NCI-H2107 treated with DMSO at 0.1 percent for 48 hours (cell line): Measurements from ENCODE around the gene LNX2.

Experiments used
- DNase-seq: peaks from one replicate; lab custom pipeline; 2025; ENCODE audit not compliant: unreplicated experiment; lab: John Stamatoyannopoulos, UW

LNX2 gene

DNA sequence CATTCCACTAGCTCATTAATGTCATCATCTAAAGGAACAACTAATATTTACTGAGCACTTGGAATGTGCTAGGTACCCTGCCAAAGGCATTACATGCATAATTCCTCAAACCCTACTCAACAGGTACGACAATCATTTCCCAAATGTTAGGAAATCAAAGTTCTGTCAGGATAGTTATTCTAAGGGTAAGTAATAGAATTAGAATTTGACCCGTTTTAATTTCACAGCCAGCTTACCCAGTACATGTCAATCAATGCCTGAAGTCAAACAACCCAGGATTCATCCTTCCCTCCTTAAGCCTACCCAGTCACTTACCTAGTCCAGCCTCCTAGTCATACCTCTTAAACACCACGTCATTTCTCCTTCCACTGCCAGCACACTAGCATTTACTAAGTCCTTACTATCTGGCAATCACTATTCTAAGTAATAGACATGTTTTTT lies 2.4 kb downstream of the LNX2 start:
- DNase-seq: no peak

DNA sequence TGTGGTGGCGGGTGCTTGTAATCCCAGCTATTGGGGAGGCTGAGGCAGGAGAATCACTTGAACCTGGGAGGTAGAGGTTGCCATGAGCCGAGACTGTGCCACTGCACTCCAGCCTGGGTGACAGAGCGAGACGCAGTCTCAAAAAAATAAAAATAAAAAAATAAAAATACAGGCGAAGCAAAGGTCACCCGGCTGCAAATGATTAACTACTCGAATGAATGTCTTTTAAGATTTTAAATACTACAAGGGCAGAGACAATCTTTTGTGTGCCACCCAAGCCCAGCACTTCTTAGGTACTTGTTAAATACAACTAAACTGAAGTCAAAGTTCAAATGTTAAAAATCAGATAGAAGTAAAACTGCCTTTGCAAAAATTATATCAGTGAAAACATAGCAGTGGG lies 6.7 kb downstream of the LNX2 start:
- DNase-seq: no peak

DNA sequence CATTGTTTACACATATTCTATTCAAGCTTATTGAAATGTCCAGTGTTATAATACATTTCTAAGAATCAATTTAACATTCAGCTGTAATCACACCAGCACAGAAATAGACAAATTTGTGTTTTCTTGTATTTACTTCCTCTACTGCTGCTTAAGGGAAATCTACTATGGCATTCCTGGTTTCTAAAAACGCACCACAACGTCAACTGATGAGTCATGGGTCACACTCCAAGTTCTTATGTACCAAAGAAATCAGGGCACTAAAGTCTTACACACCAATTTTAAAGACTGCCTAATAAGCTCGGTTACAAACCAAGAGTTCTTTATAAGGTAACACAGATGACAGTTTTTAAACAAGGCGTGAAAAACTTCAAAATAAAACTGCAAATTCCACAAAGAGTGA lies 13.2 kb downstream of the LNX2 start:
- no peak for DNase-seq

DNA sequence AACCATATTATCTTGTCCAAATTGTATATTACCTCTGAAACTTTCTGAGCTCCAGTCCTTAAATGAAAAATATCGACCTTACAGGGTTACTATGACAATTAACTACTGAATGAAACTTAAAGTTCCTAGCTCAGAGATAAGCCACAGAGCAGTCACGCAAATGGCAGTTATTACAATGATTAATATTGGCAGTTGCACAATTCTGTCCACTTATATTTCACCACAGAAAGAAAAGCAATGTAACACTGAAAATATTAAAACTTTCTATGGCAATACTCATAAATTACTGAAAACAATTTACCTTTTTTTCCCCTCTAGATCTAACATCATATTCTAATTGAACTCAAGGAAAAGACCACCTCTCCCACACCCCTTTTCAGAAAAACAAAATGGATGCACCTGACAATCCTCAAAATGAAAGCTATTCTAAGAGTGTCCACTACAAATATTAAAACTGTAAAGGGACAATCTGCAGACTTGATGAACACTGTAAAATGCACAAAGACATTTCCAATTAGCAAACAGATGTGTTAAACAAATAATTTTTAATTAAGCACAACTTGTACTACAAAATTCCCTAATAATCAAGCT lies 14.6 kb downstream of the LNX2 start:
- no peak for DNase-seq

DNA sequence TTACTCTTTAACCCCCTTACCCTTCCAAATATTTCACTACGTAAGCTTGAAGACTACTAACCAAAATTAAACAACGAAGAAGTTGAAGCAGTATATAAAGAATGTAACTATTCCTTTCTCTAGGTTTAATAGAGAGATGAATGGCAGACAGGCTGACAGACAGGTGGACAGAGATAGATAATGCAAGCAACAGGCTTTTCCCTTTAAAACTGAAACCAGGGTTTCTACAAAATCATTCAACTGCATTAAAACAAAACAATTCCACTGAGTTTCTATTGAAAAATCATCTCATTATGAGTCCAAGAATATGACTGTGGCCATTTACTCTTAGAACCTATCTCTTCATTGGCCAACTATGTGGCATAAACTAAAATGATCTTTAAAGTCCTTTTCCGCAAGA lies 15.2 kb downstream of the LNX2 start:
- DNase-seq: no peak

DNA sequence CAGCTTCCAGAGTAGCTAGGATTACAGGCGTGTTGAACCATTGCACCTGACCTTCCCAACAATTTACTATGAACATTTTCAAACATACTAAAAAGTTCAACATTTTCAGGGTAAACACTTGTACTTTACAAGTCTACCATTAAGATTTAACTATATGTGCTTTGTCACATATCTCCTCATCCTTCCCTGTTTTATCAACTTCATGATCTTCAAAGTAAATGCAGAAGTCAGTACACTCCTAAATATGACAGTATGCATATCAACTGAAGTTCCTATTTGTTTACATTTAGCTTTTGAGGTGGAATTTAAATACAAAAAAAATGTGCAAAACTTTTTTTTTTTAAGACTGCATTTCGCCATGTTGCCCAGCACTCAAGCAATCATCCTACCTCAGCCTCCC lies 18.5 kb downstream of the LNX2 start:
- DNase-seq: no peak

DNA sequence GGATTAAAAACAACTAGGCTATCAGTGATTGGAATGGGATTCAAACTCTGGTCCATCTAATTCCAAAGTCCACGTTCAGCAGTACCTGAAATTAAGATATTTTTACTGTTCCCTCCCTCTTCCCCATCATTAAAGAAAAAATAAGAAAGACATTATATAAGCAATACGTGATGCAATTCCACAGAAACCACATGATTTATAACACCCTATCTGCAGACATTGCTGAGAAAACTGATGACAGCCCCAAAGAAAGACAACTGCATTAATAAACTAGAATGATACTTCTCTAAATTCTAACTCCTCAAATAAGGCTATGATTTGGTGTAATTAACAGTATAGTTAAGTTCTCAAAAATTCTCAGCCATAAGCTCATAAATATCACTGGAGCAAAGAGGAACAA lies 19.1 kb downstream of the LNX2 start:
- no peak for DNase-seq

DNA sequence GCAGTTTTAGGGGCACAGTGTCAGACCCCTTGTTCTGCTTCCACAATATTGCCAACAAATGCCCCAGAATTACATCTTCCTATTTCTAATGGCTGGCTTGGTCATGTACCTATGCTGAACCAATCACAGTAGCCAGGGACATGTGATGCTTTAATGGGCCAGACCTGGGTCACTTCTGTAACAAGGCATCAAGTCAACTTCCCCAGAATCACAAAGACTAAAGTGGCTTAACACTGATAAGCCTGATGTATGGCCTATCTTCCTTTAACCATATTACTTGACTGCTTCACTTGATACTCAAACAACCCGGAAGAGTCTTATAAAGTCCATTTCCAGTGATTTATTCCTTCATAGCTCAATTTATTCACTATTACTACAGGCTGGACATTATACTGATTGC lies 19.6 kb downstream of the LNX2 start:
- DNase-seq: no peak

DNA sequence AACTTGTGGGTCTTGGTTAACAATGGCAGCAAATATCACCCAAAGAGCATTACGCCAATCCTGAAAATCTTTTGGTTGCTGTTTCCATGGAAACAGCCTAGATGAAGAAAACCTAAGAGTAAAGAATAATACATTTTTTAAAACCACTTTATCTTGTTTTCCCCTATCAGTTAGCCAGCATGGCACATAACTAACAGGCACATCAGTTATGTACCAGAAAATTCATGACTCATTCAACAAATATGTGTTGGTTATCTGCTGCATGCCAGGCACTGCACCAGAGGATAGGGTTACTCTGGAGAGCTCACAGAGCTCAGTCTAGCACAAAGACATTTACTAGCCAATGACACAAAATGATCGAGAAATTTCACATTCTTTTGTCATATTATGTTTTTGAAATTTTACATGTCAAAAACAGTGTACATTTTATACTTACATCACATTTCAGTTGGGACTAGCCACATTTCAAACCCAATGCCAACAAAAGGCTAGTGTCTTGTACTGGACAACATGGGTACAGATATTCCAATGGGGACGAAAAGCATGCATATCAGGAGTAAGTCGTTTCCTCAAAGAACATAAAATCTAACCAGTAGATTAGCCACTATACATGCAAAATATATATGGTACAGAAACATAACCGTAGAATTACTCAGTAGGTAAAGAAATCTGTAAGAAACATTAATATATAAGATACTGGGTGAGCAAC lies 20.3 kb downstream of the LNX2 start:
- no peak for DNase-seq

DNA sequence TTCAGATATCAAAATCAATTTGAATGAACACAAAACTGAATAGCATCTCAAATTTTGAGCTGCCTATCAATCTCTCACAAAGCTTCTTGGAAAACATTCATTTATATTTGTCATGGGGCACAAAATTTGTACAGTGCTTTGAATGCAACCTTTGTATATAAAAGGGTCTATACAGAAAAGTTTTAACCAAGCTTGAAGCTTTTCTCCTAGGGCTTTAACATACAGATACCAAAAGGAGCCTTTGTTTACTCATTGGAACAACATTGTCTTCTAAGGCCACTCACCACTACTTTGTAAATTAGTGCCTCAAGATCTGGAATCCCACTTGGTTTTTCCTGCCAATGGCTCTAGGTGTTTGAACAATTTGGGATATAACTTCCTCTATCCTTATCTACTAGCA lies 21.2 kb downstream of the LNX2 start:
- no peak for DNase-seq

DNA sequence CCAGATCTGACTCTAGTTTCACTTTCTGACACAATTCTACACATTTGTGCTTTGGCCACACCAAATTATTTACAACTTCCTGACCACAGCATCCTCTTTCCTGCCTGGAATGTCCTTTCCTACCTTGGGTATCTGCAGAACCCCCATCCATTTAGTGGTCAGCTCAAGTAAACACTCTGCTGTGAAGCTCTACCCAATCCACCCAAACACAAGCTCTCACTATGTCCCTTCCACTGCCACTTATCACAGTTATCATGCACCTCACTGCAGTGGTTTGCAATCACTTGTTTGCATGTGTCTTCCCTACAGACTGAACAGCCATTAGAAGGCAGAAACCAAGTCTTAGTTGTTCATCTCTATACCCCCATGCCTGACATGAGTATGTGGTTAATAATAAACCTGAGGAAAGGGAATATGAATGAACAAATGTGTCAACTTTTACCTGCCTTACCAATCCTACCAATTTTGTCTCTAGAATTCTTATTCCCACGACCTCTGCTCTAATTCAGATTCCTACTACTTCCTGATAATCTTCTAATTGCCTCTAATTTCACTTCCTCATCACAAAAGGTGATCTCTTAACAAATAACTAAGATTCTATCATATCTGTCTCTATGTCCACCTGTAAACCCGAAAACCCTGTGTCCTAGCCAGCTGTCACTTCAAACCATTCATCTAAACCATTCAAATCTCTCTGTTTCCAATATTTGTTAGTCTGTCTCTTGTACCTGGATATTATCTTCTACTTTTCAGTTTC lies 25.1 kb downstream of the LNX2 start:
- no peak for DNase-seq

DNA sequence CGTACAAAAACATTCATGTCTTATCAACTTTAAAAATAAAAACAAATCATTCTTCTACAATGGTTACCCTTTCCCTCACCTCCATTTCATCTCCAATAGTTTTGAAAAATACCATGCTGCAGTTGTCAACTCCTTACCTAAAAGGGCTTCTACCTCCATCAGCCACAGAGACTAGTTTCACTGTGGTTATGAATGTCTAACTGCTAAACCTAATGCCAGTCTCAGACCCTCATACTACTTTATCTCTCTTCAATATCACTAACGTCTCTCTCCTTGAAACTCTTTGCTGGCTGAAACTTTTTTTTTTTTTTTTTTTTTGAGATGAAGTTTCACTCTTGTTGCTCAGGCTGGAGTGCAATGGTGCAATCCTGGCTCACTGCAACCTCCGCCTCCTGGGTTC lies 27.1 kb downstream of the LNX2 start:
- no peak for DNase-seq

DNA sequence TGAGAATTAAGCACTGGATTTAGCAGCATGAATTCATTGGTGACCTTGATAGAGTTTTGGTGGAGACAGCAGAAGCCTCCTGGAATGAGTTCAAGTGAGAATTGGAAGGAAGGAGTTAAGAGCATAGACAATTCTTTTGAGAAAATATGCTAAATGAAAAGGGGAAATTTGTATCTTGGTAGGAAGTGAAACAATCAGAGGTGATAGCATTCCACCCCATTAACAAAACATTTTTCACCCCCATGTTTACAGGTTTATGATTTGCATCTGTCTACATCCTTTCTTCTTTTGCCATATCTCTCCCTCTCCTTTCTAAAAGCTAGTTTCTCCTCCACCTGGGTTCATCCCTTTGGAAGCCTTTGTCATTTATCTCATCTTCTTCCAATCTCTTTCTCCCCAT lies 27.5 kb downstream of the LNX2 start:
- no peak for DNase-seq

DNA sequence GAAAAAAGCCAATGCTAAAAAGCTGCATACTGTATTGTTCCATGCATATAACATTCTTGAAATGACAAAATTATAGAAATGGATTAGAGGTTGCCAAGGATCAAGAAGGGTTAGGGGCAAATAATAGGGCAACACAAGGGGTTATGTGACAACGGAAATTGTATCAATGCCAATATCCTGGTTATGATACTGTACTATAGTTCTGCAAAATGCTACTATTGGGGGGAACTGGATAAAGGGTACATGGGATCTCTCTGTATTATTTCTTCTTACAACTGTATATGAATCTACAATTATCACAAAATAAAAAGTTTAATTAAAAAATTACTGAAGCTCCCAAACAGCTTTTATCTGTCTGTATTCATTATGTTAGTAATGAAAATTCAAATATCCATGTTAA lies 31.9 kb downstream of the LNX2 start:
- no peak for DNase-seq

DNA sequence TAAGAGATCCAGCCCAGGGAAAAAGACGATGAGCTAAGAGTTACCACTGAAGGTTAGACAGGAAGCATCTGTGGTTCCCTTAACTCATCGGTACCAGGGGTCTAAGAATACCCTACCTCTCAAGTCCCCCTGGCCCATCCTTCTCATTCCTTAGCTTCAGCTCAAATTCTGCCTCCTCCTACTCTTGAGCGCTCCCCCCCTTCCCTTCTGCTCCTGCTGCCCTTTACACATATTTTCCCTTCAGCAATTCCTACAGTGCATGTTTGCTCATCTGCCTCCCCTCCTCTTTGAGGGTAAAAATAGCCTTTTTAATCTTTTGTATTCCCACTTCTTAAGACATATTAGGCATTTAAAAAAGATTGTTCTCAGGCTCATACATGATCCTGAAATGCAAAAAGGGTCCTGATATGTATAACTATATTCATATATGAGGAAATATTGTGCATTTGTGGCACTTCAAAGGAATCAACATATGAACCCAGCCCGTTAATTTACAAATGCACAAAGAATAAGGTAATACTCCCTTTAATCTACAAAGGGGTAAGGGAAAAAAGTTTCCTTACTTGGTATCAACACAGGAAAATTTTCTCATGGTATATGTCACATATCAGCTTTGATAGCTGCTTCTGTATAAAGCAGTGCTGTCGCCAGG lies 33.1 kb downstream of the LNX2 start:
- DNase-seq: no peak

DNA sequence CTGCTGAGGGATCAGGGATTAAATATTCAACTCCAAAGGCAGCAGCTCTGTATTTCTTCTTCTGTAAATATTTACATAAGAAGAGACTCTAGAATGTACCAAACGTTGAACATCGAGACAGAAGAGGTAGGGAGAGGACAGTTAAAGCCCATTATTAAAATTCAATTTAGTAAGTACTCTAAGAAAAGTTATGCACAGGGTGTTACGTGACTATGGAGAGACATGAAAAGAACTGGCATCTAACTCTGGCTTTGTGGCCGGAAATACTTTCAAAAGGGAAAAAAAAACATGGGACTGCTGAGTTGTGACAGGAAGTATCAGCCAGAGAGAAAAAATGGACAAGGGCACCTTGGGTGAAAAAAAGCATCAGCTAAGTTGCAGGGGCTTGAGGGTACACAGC lies 36.7 kb downstream of the LNX2 start:
- no peak for DNase-seq

DNA sequence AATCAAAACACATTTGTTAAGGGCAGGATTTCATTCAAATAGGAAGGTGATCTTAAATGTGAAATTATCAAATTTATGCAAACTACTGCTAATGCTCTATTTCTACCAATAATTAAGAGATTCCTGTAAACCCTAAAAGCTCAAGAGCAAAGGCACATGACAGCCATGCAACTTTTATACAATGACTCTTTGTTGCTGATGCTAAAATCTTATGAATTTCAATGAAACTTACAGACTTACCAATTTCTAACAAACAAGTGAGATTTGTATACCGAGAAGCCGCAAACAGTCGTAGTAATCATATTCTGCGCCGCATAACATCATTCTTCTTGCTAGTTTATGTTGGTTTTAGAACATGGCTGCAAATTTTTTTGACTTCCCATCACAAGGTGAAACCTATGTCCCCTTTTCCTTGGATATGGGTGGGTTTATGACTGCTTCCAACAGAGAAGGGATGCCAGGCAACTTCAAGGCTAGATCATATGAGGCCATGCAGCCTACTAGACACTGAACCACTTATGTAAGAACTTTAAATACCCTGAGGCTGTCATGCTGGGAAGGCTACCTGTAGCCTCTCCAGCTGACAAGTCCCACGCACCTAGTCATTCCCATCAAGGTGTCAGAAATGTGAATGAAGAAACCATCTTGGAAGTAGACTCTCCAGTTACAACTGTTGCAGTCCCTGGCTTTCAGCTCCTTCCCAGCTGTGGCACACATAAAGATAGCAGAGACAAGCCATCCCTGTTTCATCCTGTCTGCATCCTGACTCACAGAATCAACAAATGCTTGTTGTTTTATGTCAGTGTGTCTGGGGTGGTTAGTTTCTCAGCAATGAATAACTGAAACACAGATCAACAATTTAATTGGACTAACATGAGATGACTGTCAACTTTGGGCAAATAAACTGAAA lies 42.0 kb downstream of the LNX2 start:
- no peak for DNase-seq

DNA sequence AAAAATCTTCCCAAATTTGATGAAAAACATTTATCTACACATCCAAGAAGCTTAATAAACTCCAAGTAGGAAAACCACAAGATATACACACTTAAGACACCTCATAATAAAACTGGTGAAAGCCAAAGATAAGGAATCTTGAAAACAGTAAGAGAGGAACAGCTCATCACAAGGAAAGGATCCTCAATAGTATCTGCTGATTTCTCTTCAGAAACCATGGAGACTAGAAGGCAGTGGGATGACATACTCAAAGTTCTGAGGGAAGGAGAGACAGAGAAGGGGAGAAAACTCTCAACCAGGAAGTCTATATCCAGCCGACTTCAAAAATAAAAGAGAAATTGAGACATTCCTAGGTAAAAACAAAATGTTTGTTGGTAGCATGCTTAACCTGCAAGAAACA lies 45.7 kb downstream of the LNX2 start:
- DNase-seq: no peak

DNA sequence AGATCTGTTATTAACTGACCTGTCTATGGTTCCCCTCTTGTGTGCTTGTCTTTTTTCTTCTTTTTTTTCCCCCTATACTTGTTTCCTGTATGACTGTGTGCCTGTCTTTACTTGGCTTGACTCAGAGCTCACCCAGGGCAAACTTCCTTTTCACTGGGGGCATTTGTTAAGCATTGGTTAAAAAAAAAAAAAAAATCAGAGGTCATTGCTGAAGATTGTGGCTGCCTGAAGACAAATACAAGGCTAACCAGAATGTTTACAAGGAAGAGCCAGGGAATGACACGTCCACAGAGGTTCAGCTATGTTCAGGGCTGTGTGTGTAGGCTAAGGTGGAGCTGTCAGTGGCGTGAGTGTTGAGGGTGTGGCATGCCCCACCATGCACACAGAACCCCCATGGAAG lies 47.1 kb downstream of the LNX2 start:
- no peak for DNase-seq

DNA sequence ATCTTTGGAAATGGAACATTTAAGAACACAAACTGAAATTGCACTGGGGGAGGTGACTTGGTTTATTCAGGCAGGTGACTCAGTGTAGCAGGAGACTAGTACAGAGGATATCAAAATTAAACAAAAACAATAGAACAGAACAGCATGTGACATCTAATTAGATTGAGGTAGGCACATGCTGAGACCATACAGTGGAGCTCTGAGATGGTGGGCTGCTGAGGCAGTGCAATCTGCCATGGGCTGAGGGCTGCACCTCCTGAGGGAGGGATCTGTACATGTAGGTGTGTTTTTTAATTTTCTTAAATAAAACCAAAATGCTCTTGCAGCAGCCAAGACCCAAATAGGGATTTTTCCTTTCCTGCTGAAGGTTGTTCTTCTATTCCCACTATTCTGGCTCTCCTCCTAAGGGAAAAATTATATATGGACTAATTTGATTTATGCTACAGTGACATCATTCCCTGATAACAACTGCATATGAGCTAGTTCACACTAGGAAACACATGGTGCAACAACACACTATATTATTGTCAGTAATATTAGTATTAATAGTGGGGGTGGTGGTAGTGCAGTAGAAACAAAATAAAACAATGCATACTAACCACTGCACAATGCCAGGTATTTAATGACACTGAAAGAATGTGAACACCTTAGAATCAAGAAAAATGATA lies 48.0 kb downstream of the LNX2 start:
- DNase-seq: no peak
